ENCODE measurements around the gene SPACA6.

Gene SPACA6

GRCh38 chr19:51754109-51754508, 61.0 kb downstream of the SPACA6 start:
- intact Hi-C loops (cut with DNase I) = no loop called here
- DNase-seq = peak in 3 of 42 donors; percentile 10 to 16 (median 10)

- intact Hi-C loops (cut with DNase I) = no loop called here
Observed at GRCh38 chr19:51754770-51755169, 61.6 kb downstream of the SPACA6 start.

More at GRCh38 chr19:51754770-51755169, 61.6 kb downstream of the SPACA6 start:
- DNase-seq = no peak
